Daoy (cell line): ENCODE results near the gene OR52B6. TPM values are rescaled to one million over a fixed set of nuclear protein-coding genes. Genes with fewer than 3 reads are reported as not detected.

ENCODE experiments used
- total RNA-seq: library from RNA; depleted of rRNA; stranded (reverse); fragments of >200 nt; shearing (Covaris generic); gene quantifications from 2 replicates; pipeline ENCODE4 v1.2.3, GENCODE V29; 2014; rRNA removed

The OR52B6 gene
- total RNA-seq, 1 experiment from 2014 or later: not detected

Other genes starting within 250 kb of the OR52B6 start
- 0.11 TPM in 1 of 2 replicates, not detected in the other for gene OR51B5, start 237.4 kb upstream of the OR52B6 start, total RNA-seq
- gene OR51B6, start 229.4 kb upstream of the OR52B6 start, total RNA-seq: not detected in 2 replicates
- not detected in 2 replicates for gene OR51M1, start 197.1 kb upstream of the OR52B6 start, total RNA-seq
- gene OR51Q1, start 158.8 kb upstream of the OR52B6 start, total RNA-seq: not detected in 2 replicates
- gene OR51I1, start 139.4 kb upstream of the OR52B6 start, total RNA-seq: not detected in 2 replicates
- not detected in 2 replicates for gene OR51I2, start 131.6 kb upstream of the OR52B6 start, total RNA-seq
- not detected in 2 replicates for gene OR52D1, start 92.2 kb upstream of the OR52B6 start, total RNA-seq
- not detected in 2 replicates for gene UBQLN3, start 70.9 kb upstream of the OR52B6 start, total RNA-seq
- gene UBQLNL, start 64.2 kb upstream of the OR52B6 start, total RNA-seq: not detected in 2 replicates
- gene OR52H1, start 32.3 kb upstream of the OR52B6 start, total RNA-seq: not detected in 2 replicates
- gene TRIM6, start 15.8 kb downstream of the OR52B6 start, total RNA-seq: 2.6 and 3.6 TPM in 2 replicates
- gene TRIM34, start 44.1 kb downstream of the OR52B6 start, total RNA-seq: 0.63 and 2.7 TPM in 2 replicates
- gene TRIM5, start 104.2 kb downstream of the OR52B6 start, total RNA-seq: 11.5 and 15.2 TPM in 2 replicates
- gene TRIM22, start 108.9 kb downstream of the OR52B6 start, total RNA-seq: 1.2 and 1.5 TPM in 2 replicates
- gene OR56B1, start 155.6 kb downstream of the OR52B6 start, total RNA-seq: not detected in 2 replicates
- gene OR52N4, start 173.4 kb downstream of the OR52B6 start, total RNA-seq: not detected in 2 replicates
- gene OR52N5, start 202.5 kb downstream of the OR52B6 start, total RNA-seq: not detected in 2 replicates
- gene OR52N1, start 210.4 kb downstream of the OR52B6 start, total RNA-seq: 0.15 TPM in 1 of 2 replicates, not detected in the other
- gene OR52N2, start 228.0 kb downstream of the OR52B6 start, total RNA-seq: not detected in 2 replicates